ENCODE results near the gene OGN. TPM values are rescaled to one million over a fixed set of nuclear protein-coding genes. Genes with fewer than 3 reads are reported as not detected.
A peak's percentile ranks its signal among the peaks of the same experiment; 100 is the strongest.

The OGN gene
- polyA plus RNA-seq, 4 donors = 30.2 to 902 (median 133) TPM

DNA sequence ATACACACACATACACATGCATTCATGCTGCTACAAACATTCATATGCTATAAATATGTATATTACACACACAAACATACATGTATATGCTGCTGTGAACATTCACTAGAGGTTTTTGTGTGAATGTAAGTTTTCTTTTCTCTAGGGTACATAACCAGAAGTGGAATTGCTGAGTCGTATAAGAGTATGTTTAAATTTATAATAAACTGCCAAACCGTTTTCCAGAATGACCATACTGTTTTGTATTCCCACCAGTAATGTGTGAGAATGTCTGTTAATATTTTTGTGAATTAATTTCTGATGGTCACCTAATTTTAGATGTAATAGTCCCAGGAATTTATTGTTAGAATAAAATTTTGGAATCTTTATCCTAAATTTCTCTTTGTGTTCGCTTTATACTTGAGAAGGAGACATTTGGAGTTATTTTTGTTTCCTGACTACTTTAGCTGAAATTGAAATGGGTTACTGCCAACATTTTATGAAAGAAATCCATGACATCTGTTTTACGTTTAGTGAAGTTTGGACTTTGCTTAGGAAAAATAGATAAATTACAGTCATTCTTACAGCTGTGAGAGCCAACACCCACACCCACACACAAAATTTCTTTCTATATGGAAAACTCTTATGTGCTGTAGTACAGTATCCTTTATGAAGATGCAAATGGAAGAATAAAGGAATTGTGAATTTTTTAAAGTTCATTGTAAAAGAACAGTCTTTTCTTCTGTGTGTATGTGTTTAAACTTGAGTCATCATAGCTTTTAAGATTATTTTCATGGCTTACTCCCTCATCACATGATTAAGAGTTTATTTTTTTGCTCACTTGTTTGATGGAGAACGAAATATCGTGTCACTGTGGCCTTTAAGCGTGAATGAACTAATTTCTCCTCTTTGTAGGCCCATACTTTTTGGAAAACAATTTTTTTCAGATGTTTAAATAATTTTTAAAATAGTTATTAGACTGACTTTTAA is 54.3 kb downstream of the OGN start:
- peak in 1 of 4 donors; percentile 27 for DNase-seq (ENCODE audit: low read depth in 4 of 4, low spot score in 3 of 4)

DNA sequence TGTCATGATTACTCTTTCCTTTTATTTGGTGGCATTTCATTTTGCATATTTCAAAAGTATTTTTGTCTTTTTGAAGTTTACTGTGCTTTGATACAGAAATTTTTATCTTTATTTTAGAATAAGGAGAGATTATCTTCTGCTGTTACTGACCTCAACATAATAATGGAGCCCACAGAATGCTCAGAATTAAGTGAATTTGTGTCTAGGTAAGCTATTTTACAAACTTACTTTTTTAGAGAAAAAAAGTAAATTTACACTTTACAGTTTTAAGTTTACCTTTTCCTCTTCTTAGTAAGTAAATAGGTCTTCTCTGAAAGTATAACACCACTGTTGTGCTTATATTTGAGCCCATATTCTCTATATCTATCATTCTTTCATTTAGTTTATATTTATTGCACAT is 58.8 kb downstream of the OGN start:
- no peak for DNase-seq (ENCODE audit: low read depth in 4 of 4, low spot score in 3 of 4)

DNA sequence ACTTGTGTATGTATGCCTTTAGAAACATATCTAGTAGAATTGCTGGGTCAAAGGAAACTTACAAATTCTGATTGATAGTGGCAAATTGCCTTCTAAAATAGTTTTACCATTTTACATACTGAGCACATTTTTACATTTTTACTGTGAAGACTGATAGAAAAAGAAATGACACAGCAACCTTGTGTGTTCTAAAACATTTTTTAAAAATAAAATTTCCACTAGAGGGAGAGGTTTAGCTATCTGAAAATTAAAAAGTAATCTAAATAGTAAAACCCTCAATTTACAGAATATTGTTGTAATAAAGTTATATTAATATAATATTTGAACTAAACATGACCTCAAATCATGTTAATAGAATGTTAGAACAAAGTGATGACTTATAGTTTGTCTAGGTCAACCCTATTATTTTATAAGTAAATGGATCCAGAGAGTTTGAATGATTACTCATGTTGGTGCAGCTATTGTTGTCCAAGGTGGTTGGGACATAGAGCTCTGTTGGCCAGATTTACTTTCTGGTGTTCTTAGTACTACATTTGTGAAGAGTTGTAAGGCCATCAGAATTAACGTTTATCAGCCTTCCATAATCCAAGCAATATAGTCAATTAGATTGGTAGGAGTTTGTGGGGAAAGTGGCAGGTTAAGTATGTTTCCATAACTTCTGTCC is 61.4 kb downstream of the OGN start:
- DNase-seq (ENCODE audit: low read depth in 4 of 4, low spot score in 3 of 4) = no peak

- no peak for DNase-seq (ENCODE audit: low read depth in 4 of 4, low spot score in 3 of 4)
These were observed 62.8 kb downstream of the OGN start for GRCh38 chr9:92341578-92341977.

- DNase-seq (ENCODE audit: low read depth in 4 of 4, low spot score in 3 of 4) = no peak
These were observed 71.1 kb downstream of the OGN start for GRCh38 chr9:92333282-92333634.

Other genes starting within 250 kb of the OGN start
- gene IARS1, start 110.9 kb downstream of the OGN start, polyA plus RNA-seq (ENCODE audit: insufficient read length in 4 of 4) = 100 to 1,000 TPM in 2 of 4 donors, 10 to 100 TPM in 2; 75.2 to 110 (median 104) TPM
- gene NOL8, start 79.2 kb downstream of the OGN start, polyA plus RNA-seq (ENCODE audit: insufficient read length in 4 of 4) = 10 to 100 TPM; 33.2 to 56.5 (median 42.5) TPM
- gene CENPP, start 78.6 kb downstream of the OGN start, polyA plus RNA-seq (ENCODE audit: insufficient read length in 4 of 4) = 1 to 10 TPM; 6.5 to 8.9 (median 7.4) TPM
- 10 to 100 TPM in 1 of 4 donors, 1 to 10 TPM in 2, under 1 TPM in 1; 0.66 to 86.5 (median 6.9) TPM for gene OMD, start 19.9 kb upstream of the OGN start, polyA plus RNA-seq (ENCODE audit: insufficient read length in 4 of 4)
- 100 to 1,000 TPM in 1 of 4 donors, 10 to 100 TPM in 2, 1 to 10 TPM in 1; 8.3 to 256 (median 31.6) TPM for gene ASPN, start 77.9 kb upstream of the OGN start, polyA plus RNA-seq (ENCODE audit: insufficient read length in 4 of 4)
- 100 to 1,000 TPM in 1 of 4 donors, 10 to 100 TPM in 3; 12.6 to 103 (median 19.2) TPM for gene ECM2, start 131.4 kb upstream of the OGN start, polyA plus RNA-seq (ENCODE audit: insufficient read length in 4 of 4)

Data from left renal pelvis (tissue), 4 donors.